Cardiac muscle cell (in vitro differentiated cells and primary cell): Measurements from ENCODE around the gene DPAGT1. TPM values are rescaled to one million over a fixed set of nuclear protein-coding genes. Genes with fewer than 3 reads are reported as not detected.
A peak's percentile ranks its signal among the peaks of the same experiment; 100 is the strongest.

ENCODE experiments used
- DNase-seq, 2 donors: peaks; one replicate each; pipeline versions ENCODE4 v3.0.0 to v3.0.0-alpha.2; 2010 to 2017; ENCODE audit warnings: low read depth in 1 of 2, low spot score in 1 of 2
- H3K27ac ChIP-seq: fragments of 200-600 bp; sonication (generic); 2 replicates; pipeline ENCODE4 v1.5.1; 2016
- H3K27me3 ChIP-seq: fragments of 200-600 bp; sonication (generic); 2 replicates; pipeline ENCODE4 v1.6.0; 2016; ENCODE audit warnings: control low read depth
- H3K36me3 ChIP-seq: fragments of 200-600 bp; sonication (generic); 2 replicates; pipeline ENCODE4 v1.5.1; 2016; ENCODE audit warnings: control low read depth
- H3K4me1 ChIP-seq: fragments of 200-600 bp; sonication (generic); 2 replicates; pipeline ENCODE4 v1.8.1; 2017; ENCODE audit warnings: low read depth, mild to moderate bottlenecking, mixed run types
- H3K4me3 ChIP-seq: fragments of 200-600 bp; sonication (generic); 2 replicates; pipeline ENCODE4 v1.5.1; 2016; ENCODE audit warnings: mild to moderate bottlenecking
- H3K9me3 ChIP-seq: fragments of 200-600 bp; sonication (generic); 2 replicates; pipeline ENCODE4 v1.5.1; 2017; ENCODE audit warnings: low read depth, mild to moderate bottlenecking, control low read depth
- CTCF ChIP-seq: IDR thresholded peaks from 2 replicates; pipeline ENCODE4 v1.5.1; 2012; ENCODE audit warnings: low read depth, mild to moderate bottlenecking, low read length
- polyA plus RNA-seq: library from polyadenylated mRNA; unstranded; fragments of >200 nt; fragmentation: Nextera tagmentation; extraction: Ambion mirVana; gene quantifications from 2 replicates; pipeline ENCODE4 v1.2.1, GENCODE V29; 2016
- total RNA-seq: library from RNA; depleted of rRNA; stranded (reverse); fragments of >200 nt; gene quantifications from 2 replicates; pipeline ENCODE4 v1.2.3, GENCODE V29; 2016

DPAGT1 gene
- total and polyA plus RNA-seq, 2 experiments from 2014 or later, result 36.0 to 57.9 TPM

- Histone ChIP-seq H3K4me1 (peaks cover 10% of the 10 kb centered on the region), H3K9me3 (no peaks in the 10 kb centered on the region), H3K27ac (no peak overlapping the region), H3K36me3 (peaks cover 20% of the 10 kb centered on the region), H3K4me3 (peak overlapping the region; percentile 74), H3K27me3 (no peaks in the 10 kb centered on the region)
- DNase-seq, result peak in 1 of 2 donors; percentile 4
- TF ChIP-seq CTCF, result no peak
Measured at GRCh38 chr11:119091966-119092879, 9.4 kb downstream of the DPAGT1 start.

- peaks cover 13% of the 10 kb centered on the region for H3K36me3 ChIP-seq
- no peak for TF ChIP-seq CTCF
- H3K27ac ChIP-seq, result no peak overlapping the region
- no peaks in the 10 kb centered on the region for H3K27me3 ChIP-seq
- H3K9me3 ChIP-seq, result no peaks in the 10 kb centered on the region
- no peak for DNase-seq
- H3K4me1 ChIP-seq, result peaks cover 10% of the 10 kb centered on the region
- no peak overlapping the region for H3K4me3 ChIP-seq
Measured at GRCh38 chr11:119091178-119091577, 10.5 kb downstream of the DPAGT1 start.

- DNase-seq, result no peak
- Histone ChIP-seq H3K36me3 (peaks cover 13% of the 10 kb centered on the region), H3K27ac (no peak overlapping the region), H3K4me3 (no peak overlapping the region), H3K4me1 (peaks cover 16% of the 10 kb centered on the region), H3K9me3 (no peaks in the 10 kb centered on the region), H3K27me3 (no peaks in the 10 kb centered on the region)
- no peak for TF ChIP-seq CTCF
Measured at GRCh38 chr11:119089319-119089718, 12.3 kb downstream of the DPAGT1 start.

GRCh38 chr11:119088406-119088805 lies 13.2 kb downstream of the DPAGT1 start:
- Histone ChIP-seq H3K36me3 (peaks cover 13% of the 10 kb centered on the region), H3K9me3 (no peaks in the 10 kb centered on the region), H3K27ac (no peak overlapping the region), H3K4me1 (peaks cover 13% of the 10 kb centered on the region), H3K4me3 (no peak overlapping the region), H3K27me3 (no peaks in the 10 kb centered on the region)
- no peak for TF ChIP-seq CTCF
- DNase-seq, result no peak

GRCh38 chr11:119087747-119088241 lies 13.9 kb downstream of the DPAGT1 start:
- no peaks in the 10 kb centered on the region for H3K9me3 ChIP-seq
- no peaks in the 10 kb centered on the region for H3K27me3 ChIP-seq
- H3K27ac ChIP-seq, result no peak overlapping the region
- H3K4me1 ChIP-seq, result peaks cover 7% of the 10 kb centered on the region
- no peak overlapping the region for H3K4me3 ChIP-seq
- TF ChIP-seq CTCF, result no peak
- no peak for DNase-seq
- H3K36me3 ChIP-seq, result peaks cover 9% of the 10 kb centered on the region
